GM18870 (cell line): ENCODE results near the gene EFNB2.

Source experiments
- ATAC-seq: cut with Tn5 transposase; IDR thresholded peaks from one replicate; pipeline ENCODE4 v1.9.1; 2021; ENCODE audit warnings: moderate library complexity; ENCODE audit not compliant: unreplicated experiment

Gene EFNB2

GRCh38 chr13:106462710-106463109 lies 72.8 kb downstream of the EFNB2 start:
- ATAC-seq: no peak

- no peak for ATAC-seq
Observed at GRCh38 chr13:106455777-106456176, 79.7 kb downstream of the EFNB2 start.

GRCh38 chr13:106455190-106455589 lies 80.3 kb downstream of the EFNB2 start:
- ATAC-seq: no peak

GRCh38 chr13:106453101-106453500 lies 82.4 kb downstream of the EFNB2 start:
- no peak for ATAC-seq

- no peak for ATAC-seq
Observed at GRCh38 chr13:106450991-106451390, 84.5 kb downstream of the EFNB2 start.

GRCh38 chr13:106449096-106449495 lies 86.4 kb downstream of the EFNB2 start:
- ATAC-seq: no peak

- ATAC-seq: no peak
Observed at GRCh38 chr13:106445996-106446395, 89.5 kb downstream of the EFNB2 start.

- ATAC-seq: no peak
Observed at GRCh38 chr13:106443607-106444322, 91.7 kb downstream of the EFNB2 start.

- no peak for ATAC-seq
Observed at GRCh38 chr13:106440866-106441265, 94.6 kb downstream of the EFNB2 start.
